Sigmoid colon (tissue), 4 donors: ENCODE measurements around the gene PDE4D.

ENCODE experiments used
- EP300 ChIP-seq, 4 donors: sonication (generic); formaldehyde crosslinking; IDR thresholded peaks; one replicate each; pipeline ENCODE4 v1.6.1; 2017; ENCODE audit warnings: antibody characterized with exemption in 4 of 4
- POLR2A ChIP-seq, 2 donors: fragments of 450-650 bp; IDR thresholded peaks; one replicate each; pipeline ENCODE4 v1.6.1; 2016; ENCODE audit warnings: antibody characterized with exemption in 2 of 2, mild to moderate bottlenecking in 2 of 2, moderate library complexity in 2 of 2
- TF ChIP-seq, protein P1 (sequence below), 4 experiments: fragments of 450-650 bp in 3 of 4; fragments of 200-600 bp in 1 of 4; IDR thresholded peaks; one replicate each; pipeline ENCODE4 v1.5.1; 2016 to 2019; ENCODE audit warnings: antibody characterized with exemption in 4 of 4, mild to moderate bottlenecking in 3 of 4, moderate library complexity in 2 of 4

DNA sequence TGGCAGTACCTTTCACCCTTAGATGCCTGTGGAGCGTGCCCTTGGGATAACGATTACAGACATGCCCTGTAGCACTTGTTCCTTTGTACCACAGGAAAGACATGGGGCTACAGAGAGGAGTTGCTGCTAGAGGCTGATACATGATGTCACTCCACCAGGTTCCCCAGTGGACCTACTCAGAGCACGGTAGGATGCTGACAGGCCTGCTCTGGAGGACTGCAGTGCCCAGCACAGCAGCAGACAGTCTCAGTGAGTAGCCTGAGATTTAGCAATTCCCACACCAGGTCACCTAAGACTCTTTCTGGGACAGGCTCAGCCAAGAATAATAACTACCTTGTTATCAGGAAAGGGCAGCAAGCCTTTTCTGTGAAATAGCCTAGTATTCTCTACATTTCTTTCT is 28.8 kb downstream of the PDE4D start:
- no peak for TF ChIP-seq POLR2A (IDR thresholded peaks at IDR 0.05)
- TF ChIP-seq, protein P1, sequence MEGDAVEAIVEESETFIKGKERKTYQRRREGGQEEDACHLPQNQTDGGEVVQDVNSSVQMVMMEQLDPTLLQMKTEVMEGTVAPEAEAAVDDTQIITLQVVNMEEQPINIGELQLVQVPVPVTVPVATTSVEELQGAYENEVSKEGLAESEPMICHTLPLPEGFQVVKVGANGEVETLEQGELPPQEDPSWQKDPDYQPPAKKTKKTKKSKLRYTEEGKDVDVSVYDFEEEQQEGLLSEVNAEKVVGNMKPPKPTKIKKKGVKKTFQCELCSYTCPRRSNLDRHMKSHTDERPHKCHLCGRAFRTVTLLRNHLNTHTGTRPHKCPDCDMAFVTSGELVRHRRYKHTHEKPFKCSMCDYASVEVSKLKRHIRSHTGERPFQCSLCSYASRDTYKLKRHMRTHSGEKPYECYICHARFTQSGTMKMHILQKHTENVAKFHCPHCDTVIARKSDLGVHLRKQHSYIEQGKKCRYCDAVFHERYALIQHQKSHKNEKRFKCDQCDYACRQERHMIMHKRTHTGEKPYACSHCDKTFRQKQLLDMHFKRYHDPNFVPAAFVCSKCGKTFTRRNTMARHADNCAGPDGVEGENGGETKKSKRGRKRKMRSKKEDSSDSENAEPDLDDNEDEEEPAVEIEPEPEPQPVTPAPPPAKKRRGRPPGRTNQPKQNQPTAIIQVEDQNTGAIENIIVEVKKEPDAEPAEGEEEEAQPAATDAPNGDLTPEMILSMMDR (IDR thresholded peaks at IDR 0.05): no peak
- no peak for TF ChIP-seq EP300 (IDR thresholded peaks at IDR 0.05)
